Stomach (tissue), 9 donors: Measurements from ENCODE around the gene CECR2. TPM values are rescaled to one million over a fixed set of nuclear protein-coding genes. Genes with fewer than 3 reads are reported as not detected.

Experiments used
- DNase-seq, 2 donors: peaks; one replicate each; pipeline versions ENCODE4 v3.0.0 to v3.0.0-alpha.2; 2013 to 2019
- H3K27ac ChIP-seq, 5 donors: fragments of 200-600 bp in 4 of 5; sonication (generic) in 4 of 5; one replicate each; pipeline ENCODE4 v1.5.1; 2013 to 2019; ENCODE audit warnings: mild to moderate bottlenecking in 1 of 5, moderate library complexity in 1 of 5
- H3K27me3 ChIP-seq, 3 donors: fragments of 200-600 bp; sonication (generic); one replicate each; pipeline ENCODE4 v1.5.1; 2017 to 2019; ENCODE audit warnings: mixed run types in 1 of 3
- H3K36me3 ChIP-seq, 4 donors: fragments of 200-600 bp; sonication (generic); 1 replicate in 3 of 4; 2 replicates in 1 of 4; pipeline ENCODE4 v1.5.1; 2016 to 2019
- H3K4me1 ChIP-seq, 4 donors: fragments of 200-600 bp; sonication (generic); one replicate each; pipeline ENCODE4 v1.5.1; 2016 to 2019
- H3K4me3 ChIP-seq, 4 donors: fragments of 200-600 bp; sonication (generic) in 3 of 4; one replicate each; pipeline ENCODE4 v1.5.1; 2016 to 2019; ENCODE audit warnings: mild to moderate bottlenecking in 1 of 4
- H3K9me3 ChIP-seq, 4 donors: fragments of 200-600 bp; sonication (generic); one replicate each; pipeline ENCODE4 v1.5.1; 2016 to 2019
- CTCF ChIP-seq, 7 experiments: fragments of 450-650 bp in 4 of 7; fragments of 200-600 bp in 3 of 7; sonication (generic) in 3 of 7; IDR thresholded peaks; one replicate each; pipeline ENCODE4 v1.5.1; 2016 to 2019; ENCODE audit warnings: antibody characterized with exemption in 7 of 7, control low read depth in 2 of 7, mild to moderate bottlenecking in 1 of 7
- EP300 ChIP-seq: sonication (generic); formaldehyde crosslinking; IDR thresholded peaks from one replicate; pipeline ENCODE4 v1.6.1; 2017; ENCODE audit warnings: antibody characterized with exemption
- POLR2A ChIP-seq, 4 donors: fragments of 450-650 bp; IDR thresholded peaks; one replicate each; pipeline ENCODE4 v1.6.1; 2016; ENCODE audit warnings: antibody characterized with exemption in 4 of 4, control low read depth in 2 of 4, mild to moderate bottlenecking in 1 of 4, moderate library complexity in 1 of 4
- POLR2AphosphoS5 ChIP-seq, 3 donors: sonication (generic); formaldehyde crosslinking; IDR thresholded peaks; one replicate each; pipeline ENCODE4 v1.6.1; 2016; ENCODE audit warnings: antibody characterized with exemption in 3 of 3
- WGBS, 5 donors: extraction: QIAGEN DNeasy Blood & Tissue Kit in 3 of 5; methylation state at CpG; one replicate each; pipeline versions ENCODE4 v1.1.5 to v1.1.7; 2013 to 2018; 5-methylcytosine and 5-hydroxymethylcytosine counted together
- intact Hi-C: fragments of 100-400 bp; cut with DNase I; formaldehyde crosslinking; loops from one replicate; pipeline ENCODE4 v1.15.1; 2023; ENCODE audit warnings: low total_unique reads
- polyA plus RNA-seq, 3 donors: library from polyadenylated mRNA; stranded (reverse); fragments of 200-250 nt; gene quantifications; one replicate each; pipeline ENCODE4 v1.2.3, GENCODE V29; 2013
- total RNA-seq, 5 donors: library from RNA; depleted of rRNA; stranded (reverse); fragments of >200 nt; gene quantifications; one replicate each; pipeline versions ENCODE4 v1.1.0 to v1.2.3, GENCODE V29; 2014 to 2016
- donor health status: healthy with polysubstance abuse.
- donor health status: Bipolar disorder and iron deficiency.
- donor health status: healthy.

CECR2 gene
- total and polyA plus RNA-seq, 8 donors: 0.13 to 3.1 (median 0.44) TPM; not detected in 1

- H3K9me3 ChIP-seq: no peaks in the 10 kb centered on the region
- no peak for DNase-seq
- 66 to 76% (median 71%) methylated on average over 4 of the region's 4 CpGs for WGBS, 5 donors
- no peak overlapping the region for H3K4me3 ChIP-seq
- no peaks in the 10 kb centered on the region for H3K36me3 ChIP-seq
- H3K27ac ChIP-seq: no peak overlapping the region
- TF ChIP-seq CTCF (IDR thresholded peaks at IDR 0.05) (no peak), EP300 (no peak), POLR2AphosphoS5 (IDR thresholded peaks at IDR 0.05) (no peak), POLR2A (IDR thresholded peaks at IDR 0.05) (no peak)
- intact Hi-C loops: no loop called here
- no peaks in the 10 kb centered on the region for H3K4me1 ChIP-seq
- H3K27me3 ChIP-seq: peaks cover 0 to 17% (median 0%) of the 10 kb centered on the region in 3 donors
Measured at GRCh38 chr22:17346578-17346977, 22.7 kb upstream of the CECR2 start.

GRCh38 chr22:17347724-17348123 is 21.5 kb upstream of the CECR2 start:
- intact Hi-C loops: no loop called here

GRCh38 chr22:17348464-17349103 is 20.7 kb upstream of the CECR2 start:
- H3K27ac ChIP-seq: no peak overlapping the region
- H3K4me3 ChIP-seq: no peak overlapping the region
- WGBS, 5 donors: 73 to 78% (median 73%) methylated on average over 14 of the region's 14 CpGs
- H3K4me1 ChIP-seq: no peaks in the 10 kb centered on the region
- no peaks in the 10 kb centered on the region for H3K9me3 ChIP-seq
- intact Hi-C loops: no loop called here
- TF ChIP-seq POLR2A (IDR thresholded peaks at IDR 0.05) (no peak), EP300 (no peak), POLR2AphosphoS5 (IDR thresholded peaks at IDR 0.05) (no peak), CTCF (IDR thresholded peaks at IDR 0.05) (no peak)
- H3K36me3 ChIP-seq: no peaks in the 10 kb centered on the region
- no peak for DNase-seq
- peaks cover 0 to 17% (median 0%) of the 10 kb centered on the region in 3 donors for H3K27me3 ChIP-seq

More at GRCh38 chr22:17347724-17348123, 21.5 kb upstream of the CECR2 start:
- Histone ChIP-seq H3K9me3 (no peaks in the 10 kb centered on the region), H3K4me1 (no peaks in the 10 kb centered on the region), H3K27me3 (peaks cover 0 to 17% (median 0%) of the 10 kb centered on the region in 3 donors), H3K27ac (no peak overlapping the region), H3K36me3 (no peaks in the 10 kb centered on the region), H3K4me3 (no peak overlapping the region)
- DNase-seq: no peak
- 88 to 95% (median 93%) methylated on average over 11 of the region's 11 CpGs for WGBS, 5 donors
- no peak for TF ChIP-seq POLR2AphosphoS5 (IDR thresholded peaks at IDR 0.05)
- no peak for TF ChIP-seq EP300
- TF ChIP-seq CTCF (IDR thresholded peaks at IDR 0.05): no peak
- no peak for TF ChIP-seq POLR2A (IDR thresholded peaks at IDR 0.05)

GRCh38 chr22:17349172-17349571 is 20.1 kb upstream of the CECR2 start:
- intact Hi-C loops: no loop called here
- TF ChIP-seq EP300: no peak
- no peak for TF ChIP-seq CTCF (IDR thresholded peaks at IDR 0.05)
- TF ChIP-seq POLR2A (IDR thresholded peaks at IDR 0.05): no peak
- TF ChIP-seq POLR2AphosphoS5 (IDR thresholded peaks at IDR 0.05): no peak
- WGBS, 5 donors: 70 to 80% (median 76%) methylated on average over 10 of the region's 10 CpGs

More at GRCh38 chr22:17349172-17349571, 20.1 kb upstream of the CECR2 start:
- no peaks in the 10 kb centered on the region for H3K9me3 ChIP-seq
- no peak for DNase-seq
- peaks cover 0 to 11% (median 0%) of the 10 kb centered on the region in 3 donors for H3K27me3 ChIP-seq
- no peak overlapping the region for H3K27ac ChIP-seq
- H3K36me3 ChIP-seq: no peaks in the 10 kb centered on the region
- no peak overlapping the region for H3K4me3 ChIP-seq
- no peaks in the 10 kb centered on the region for H3K4me1 ChIP-seq
